GM19324 (cell line): ENCODE measurements around the gene GAREM1.
"Not testable (repeated sequence)": the region's sequence is repeated elsewhere in the genome, so short reads cannot be mapped to it uniquely, and the experiment has no call there.

ENCODE experiments used
- ATAC-seq: cut with Tn5 transposase; IDR thresholded peaks from one replicate; pipeline ENCODE4 v1.9.1; 2021; ENCODE audit warnings: mild to moderate bottlenecking, moderate library complexity; ENCODE audit not compliant: unreplicated experiment, low FRiP score

GAREM1 gene

GRCh38 chr18:32372381-32373061, 98.2 kb downstream of the GAREM1 start:
- no peak for ATAC-seq

- no peak for ATAC-seq
These were observed 98.7 kb downstream of the GAREM1 start for GRCh38 chr18:32372047-32372380.

- no peak for ATAC-seq
These were observed 99.3 kb downstream of the GAREM1 start for GRCh38 chr18:32371384-32371783.

GRCh38 chr18:32368991-32369390, 101.7 kb downstream of the GAREM1 start:
- no peak for ATAC-seq

- ATAC-seq: no peak
These were observed 102.5 kb downstream of the GAREM1 start for GRCh38 chr18:32368170-32368569.

GRCh38 chr18:32366586-32367538, 103.8 kb downstream of the GAREM1 start:
- ATAC-seq: no peak

GRCh38 chr18:32362484-32362883, 108.2 kb downstream of the GAREM1 start:
- ATAC-seq: no peak

GRCh38 chr18:32360682-32361345, 109.9 kb downstream of the GAREM1 start:
- ATAC-seq: no peak

- ATAC-seq: no peak
These were observed 112.2 kb downstream of the GAREM1 start for GRCh38 chr18:32358529-32358928.

GRCh38 chr18:32358075-32358474, 112.6 kb downstream of the GAREM1 start:
- no peak for ATAC-seq

- ATAC-seq: no peak
These were observed 114.8 kb downstream of the GAREM1 start for GRCh38 chr18:32355896-32356295.

- no peak for ATAC-seq
These were observed 116.2 kb downstream of the GAREM1 start for GRCh38 chr18:32354518-32354917.

GRCh38 chr18:32353257-32353656, 117.4 kb downstream of the GAREM1 start:
- ATAC-seq: no peak

- ATAC-seq: no peak
These were observed 119.7 kb downstream of the GAREM1 start for GRCh38 chr18:32351032-32351431.

GRCh38 chr18:32349728-32350395, 120.8 kb downstream of the GAREM1 start:
- ATAC-seq: no peak

- no peak for ATAC-seq
These were observed 124.0 kb downstream of the GAREM1 start for GRCh38 chr18:32346671-32347070.

- ATAC-seq: no peak
These were observed 127.0 kb downstream of the GAREM1 start for GRCh38 chr18:32343634-32344033.

GRCh38 chr18:32341112-32341511, 129.6 kb downstream of the GAREM1 start:
- not testable (repeated sequence) for ATAC-seq

GRCh38 chr18:32339045-32339444, 131.6 kb downstream of the GAREM1 start:
- ATAC-seq: no peak

- no peak for ATAC-seq
These were observed 132.9 kb downstream of the GAREM1 start for GRCh38 chr18:32337821-32338220.

- ATAC-seq: no peak
These were observed 133.3 kb downstream of the GAREM1 start for GRCh38 chr18:32337347-32337746.
